K562 (cell line): Measurements from ENCODE around the gene VRK1. TPM values are rescaled to one million over a fixed set of nuclear protein-coding genes. Genes with fewer than 3 reads are reported as not detected.

Experiments used
- COPS2 ChIP-seq: fragments of 450-650 bp; conservative IDR thresholded peaks from 2 replicates; pipeline ENCODE4 v1.6.1; 2016; ENCODE audit warnings: mild to moderate bottlenecking, moderate library complexity
- E2F3 ChIP-seq: fragments of 250-450 bp; sonication (Bioruptor Pico); IDR thresholded peaks from 2 replicates; pipeline ENCODE4 v1.4.0; 2020; ENCODE audit warnings: mild to moderate bottlenecking
- EP300 ChIP-seq: IDR thresholded peaks from 2 replicates; pipeline ENCODE4 v1.6.1; 2012; ENCODE audit warnings: low read length, improper control_type of control experiment
- ESRRA ChIP-seq: fragments of 450-650 bp; IDR thresholded peaks from 2 replicates; pipeline ENCODE4 v1.6.1; 2014; ENCODE audit warnings: low read depth, mild to moderate bottlenecking, moderate library complexity, borderline replicate concordance
- FOXA1 ChIP-seq: fragments of 450-650 bp; IDR thresholded peaks from 2 replicates; pipeline ENCODE4 v1.6.1; 2016; ENCODE audit warnings: mild to moderate bottlenecking, borderline replicate concordance
- FOXK1 ChIP-seq: sonication (generic); formaldehyde crosslinking; IDR thresholded peaks from 2 replicates; pipeline ENCODE4 v1.8.0; 2022; ENCODE audit warnings: missing genetic modification reagents, mild to moderate bottlenecking, borderline replicate concordance
- GTF2A2 ChIP-seq: IDR thresholded peaks from 2 replicates; pipeline ENCODE4 v1.6.1; 2016; ENCODE audit warnings: mild to moderate bottlenecking, missing genetic modification characterization, missing compliant biosample characterization
- HOXB6 ChIP-seq: fragments of 250-450 bp; sonication (Bioruptor Pico); IDR thresholded peaks from 2 replicates; pipeline ENCODE4 v1.5.1; 2022; ENCODE audit warnings: mild to moderate bottlenecking, borderline replicate concordance
- JUND ChIP-seq, 2 experiments: IDR thresholded peaks; 2 replicates in 1 of 2; 3 replicates in 1 of 2; pipeline ENCODE4 v1.6.1; 2011; ENCODE audit warnings: borderline replicate concordance in 2 of 2, low read depth in 2 of 2, low read length in 2 of 2, improper control_type of control experiment in 1 of 2, missing biosample characterization in 1 of 2, missing genetic modification characterization in 1 of 2, missing genetic modification reagents in 1 of 2
- KDM1A ChIP-seq, 2 experiments: fragments of 450-650 bp; IDR thresholded peaks; 2 replicates each; pipeline ENCODE4 v1.6.1; 2016; ENCODE audit warnings: mild to moderate bottlenecking in 2 of 2
- PCBP1 ChIP-seq: fragments of 200-400 bp; formaldehyde crosslinking; IDR thresholded peaks from 2 replicates; pipeline ENCODE4 v1.6.1; 2018; ENCODE audit warnings: mild to moderate bottlenecking, low read depth, low read length; ENCODE audit not compliant: poor library complexity, severe bottlenecking
- PHB2 ChIP-seq: fragments of 450-650 bp; IDR thresholded peaks from 2 replicates; pipeline ENCODE4 v1.6.1; 2017; ENCODE audit warnings: low read depth
- POLR2A ChIP-seq: fragments of 450-650 bp; conservative IDR thresholded peaks from 2 replicates; pipeline ENCODE4 v1.6.1; 2016
- TSC22D4 ChIP-seq: fragments of 450-650 bp; IDR thresholded peaks from 2 replicates; pipeline ENCODE4 v1.6.1; 2016; ENCODE audit warnings: missing genetic modification characterization, missing biosample characterization, control low read depth
- UBTF ChIP-seq, 2 experiments: IDR thresholded peaks; 2 replicates each; pipeline ENCODE4 v1.6.1; 2012; ENCODE audit warnings: improper control_type of control experiment in 2 of 2, low read depth in 2 of 2, low read length in 2 of 2, borderline replicate concordance in 1 of 2
- WHSC1 ChIP-seq: IDR thresholded peaks from one replicate; pipeline ENCODE4 v1.6.1; 2012; ENCODE audit warnings: low read length, control low read depth, inconsistent platforms
- XRCC5 ChIP-seq: fragments of 200-400 bp; formaldehyde crosslinking; IDR thresholded peaks from 2 replicates; pipeline ENCODE4 v1.6.1; 2017; ENCODE audit warnings: low read depth, mild to moderate bottlenecking, low read length
- ZEB2 ChIP-seq: fragments of 450-650 bp; IDR thresholded peaks from 2 replicates; pipeline ENCODE4 v1.6.1; 2016
- ZFP36 ChIP-seq: fragments of 150-350 bp; IDR thresholded peaks from 2 replicates; pipeline ENCODE4 v1.6.1; 2018; ENCODE audit warnings: low read length, low read depth; ENCODE audit not compliant: partially characterized antibody
- ZNF324 ChIP-seq: fragments of 250-450 bp; sonication (Bioruptor Pico); IDR thresholded peaks from 2 replicates; pipeline ENCODE4 v1.4.0; 2020; ENCODE audit warnings: mild to moderate bottlenecking
- ZNF408 ChIP-seq: fragments of 250-450 bp; sonication (Bioruptor Pico); IDR thresholded peaks from 2 replicates; pipeline ENCODE4 v1.4.0; 2020; ENCODE audit warnings: low read depth, mild to moderate bottlenecking, moderate library complexity
- polyA plus RNA-seq, 8 experiments: library from polyadenylated mRNA; depleted of rRNA in 4 of 8; stranded (reverse) in 5 of 8; unstranded in 3 of 8; fragments of >200 nt; fragmentation: Nextera tagmentation in 2 of 8; fragmentation: Illumina TruSeq in 1 of 8; extraction: Ambion mirVana in 2 of 8; extraction: Trizol in 1 of 8; gene quantifications; 2 replicates each; pipeline versions ENCODE4 v1.2.1 to v1.2.3, GENCODE V29; 2011 to 2014; ENCODE audit warnings: inconsistent platforms in 1 of 8, missing spikeins in 1 of 8
- total RNA-seq, 7 experiments: library from RNA; depleted of rRNA in 6 of 7; stranded (reverse); fragments of >200 nt in 6 of 7; fragmentation: Illumina TruSeq in 2 of 7; extraction: Trizol in 2 of 7; gene quantifications; 2 replicates each; pipeline versions ENCODE4 v1.2.1 to v1.2.3, GENCODE V29; 2011 to 2021; ENCODE audit warnings: low replicate concordance in 1 of 7
- TF ChIP-seq, protein P1 (sequence below): sonication (generic); formaldehyde crosslinking; IDR thresholded peaks from 2 replicates; pipeline ENCODE4 v1.8.0; 2023; ENCODE audit warnings: mild to moderate bottlenecking, missing genetic modification reagents
- TF ChIP-seq, protein P2 (sequence below): fragments of 450-650 bp; IDR thresholded peaks from 2 replicates; pipeline ENCODE4 v1.6.1; 2016; ENCODE audit warnings: mild to moderate bottlenecking

Gene VRK1
- total and polyA plus RNA-seq, 9 of the 15 experiments (the other 6 are each of a cell fraction or from before 2014, with no cell fraction given): 83.6 to 177 (median 116) TPM

- TF ChIP-seq, protein P1, sequence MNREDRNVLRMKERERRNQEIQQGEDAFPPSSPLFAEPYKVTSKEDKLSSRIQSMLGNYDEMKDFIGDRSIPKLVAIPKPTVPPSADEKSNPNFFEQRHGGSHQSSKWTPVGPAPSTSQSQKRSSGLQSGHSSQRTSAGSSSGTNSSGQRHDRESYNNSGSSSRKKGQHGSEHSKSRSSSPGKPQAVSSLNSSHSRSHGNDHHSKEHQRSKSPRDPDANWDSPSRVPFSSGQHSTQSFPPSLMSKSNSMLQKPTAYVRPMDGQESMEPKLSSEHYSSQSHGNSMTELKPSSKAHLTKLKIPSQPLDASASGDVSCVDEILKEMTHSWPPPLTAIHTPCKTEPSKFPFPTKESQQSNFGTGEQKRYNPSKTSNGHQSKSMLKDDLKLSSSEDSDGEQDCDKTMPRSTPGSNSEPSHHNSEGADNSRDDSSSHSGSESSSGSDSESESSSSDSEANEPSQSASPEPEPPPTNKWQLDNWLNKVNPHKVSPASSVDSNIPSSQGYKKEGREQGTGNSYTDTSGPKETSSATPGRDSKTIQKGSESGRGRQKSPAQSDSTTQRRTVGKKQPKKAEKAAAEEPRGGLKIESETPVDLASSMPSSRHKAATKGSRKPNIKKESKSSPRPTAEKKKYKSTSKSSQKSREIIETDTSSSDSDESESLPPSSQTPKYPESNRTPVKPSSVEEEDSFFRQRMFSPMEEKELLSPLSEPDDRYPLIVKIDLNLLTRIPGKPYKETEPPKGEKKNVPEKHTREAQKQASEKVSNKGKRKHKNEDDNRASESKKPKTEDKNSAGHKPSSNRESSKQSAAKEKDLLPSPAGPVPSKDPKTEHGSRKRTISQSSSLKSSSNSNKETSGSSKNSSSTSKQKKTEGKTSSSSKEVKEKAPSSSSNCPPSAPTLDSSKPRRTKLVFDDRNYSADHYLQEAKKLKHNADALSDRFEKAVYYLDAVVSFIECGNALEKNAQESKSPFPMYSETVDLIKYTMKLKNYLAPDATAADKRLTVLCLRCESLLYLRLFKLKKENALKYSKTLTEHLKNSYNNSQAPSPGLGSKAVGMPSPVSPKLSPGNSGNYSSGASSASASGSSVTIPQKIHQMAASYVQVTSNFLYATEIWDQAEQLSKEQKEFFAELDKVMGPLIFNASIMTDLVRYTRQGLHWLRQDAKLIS (CRISPR knock-in tag): no peak
- peak; percentile 27 for TF ChIP-seq ZFP36
- no peak for TF ChIP-seq HOXB6 (CRISPR knock-in tag)
- TF ChIP-seq PCBP1: no peak
- TF ChIP-seq POLR2A: no peak
- no peak for TF ChIP-seq FOXA1
- peak; percentile 81 for TF ChIP-seq ZEB2
- no peak for TF ChIP-seq ZNF324 (CRISPR knock-in tag)
- no peak for TF ChIP-seq E2F3 (CRISPR knock-in tag)
- no peak for TF ChIP-seq WHSC1
- no peak for TF ChIP-seq ESRRA
- no peak for TF ChIP-seq ZNF408
- no peak for TF ChIP-seq UBTF (IDR thresholded peaks at IDR 0.05; ENCODE audit: borderline replicate concordance in 1 of 2, low read depth in 2 of 2, low read length in 2 of 2)
- TF ChIP-seq PHB2: peak; percentile 81
- TF ChIP-seq KDM1A (IDR thresholded peaks at IDR 0.05): peak; percentile 93 to 94
- TF ChIP-seq COPS2: no peak
- TF ChIP-seq XRCC5: no peak
- TF ChIP-seq JUND (IDR thresholded peaks at IDR 0.05; ENCODE audit: borderline replicate concordance, low read depth, low read length): peak; percentile 40; the same call in 1 of the 2 replicates
- TF ChIP-seq JUND (tag; IDR thresholded peaks at IDR 0.05; ENCODE audit: borderline replicate concordance, low read depth, low read length): peak; percentile 47; the same call in 2 of the 3 replicates
- TF ChIP-seq GTF2A2: no peak
- TF ChIP-seq TSC22D4: no peak
- TF ChIP-seq, protein P2, sequence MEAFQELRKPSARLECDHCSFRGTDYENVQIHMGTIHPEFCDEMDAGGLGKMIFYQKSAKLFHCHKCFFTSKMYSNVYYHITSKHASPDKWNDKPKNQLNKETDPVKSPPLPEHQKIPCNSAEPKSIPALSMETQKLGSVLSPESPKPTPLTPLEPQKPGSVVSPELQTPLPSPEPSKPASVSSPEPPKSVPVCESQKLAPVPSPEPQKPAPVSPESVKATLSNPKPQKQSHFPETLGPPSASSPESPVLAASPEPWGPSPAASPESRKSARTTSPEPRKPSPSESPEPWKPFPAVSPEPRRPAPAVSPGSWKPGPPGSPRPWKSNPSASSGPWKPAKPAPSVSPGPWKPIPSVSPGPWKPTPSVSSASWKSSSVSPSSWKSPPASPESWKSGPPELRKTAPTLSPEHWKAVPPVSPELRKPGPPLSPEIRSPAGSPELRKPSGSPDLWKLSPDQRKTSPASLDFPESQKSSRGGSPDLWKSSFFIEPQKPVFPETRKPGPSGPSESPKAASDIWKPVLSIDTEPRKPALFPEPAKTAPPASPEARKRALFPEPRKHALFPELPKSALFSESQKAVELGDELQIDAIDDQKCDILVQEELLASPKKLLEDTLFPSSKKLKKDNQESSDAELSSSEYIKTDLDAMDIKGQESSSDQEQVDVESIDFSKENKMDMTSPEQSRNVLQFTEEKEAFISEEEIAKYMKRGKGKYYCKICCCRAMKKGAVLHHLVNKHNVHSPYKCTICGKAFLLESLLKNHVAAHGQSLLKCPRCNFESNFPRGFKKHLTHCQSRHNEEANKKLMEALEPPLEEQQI: peak; percentile 81
- TF ChIP-seq FOXK1 (CRISPR knock-in tag): no peak
- peak; percentile 88 for TF ChIP-seq EP300
Measured at GRCh38 chr14:96802963-96803362, 5.8 kb downstream of the VRK1 start (continued).
